NT2/D1 (cell line): ENCODE results near the gene AGAP2.
"Not testable (repeated sequence)": the region's sequence is repeated elsewhere in the genome, so short reads cannot be mapped to it uniquely, and the experiment has no call there.

Experiments
- DNase-seq: peaks from one replicate; pipeline ENCODE4 v3.0.0-alpha.2; 2011; ENCODE audit warnings: low read depth, low spot score
- H3K27me3 ChIP-seq: 2 replicates; pipeline ENCODE4 v1.6.0; 2011; ENCODE audit warnings: mild to moderate bottlenecking; ENCODE audit not compliant: insufficient read length, insufficient read depth
- H3K36me3 ChIP-seq: 2 replicates; pipeline ENCODE4 v1.6.1; 2011; ENCODE audit warnings: mild to moderate bottlenecking, low read length, mixed read lengths; ENCODE audit not compliant: insufficient read depth, insufficient read length
- H3K4me1 ChIP-seq: 2 replicates; pipeline ENCODE4 v1.5.1; 2011; ENCODE audit not compliant: insufficient read depth, insufficient read length
- H3K4me3 ChIP-seq: 2 replicates; pipeline ENCODE4 v1.5.1; 2011; ENCODE audit warnings: low read depth; ENCODE audit not compliant: insufficient read length
- H3K9ac ChIP-seq: 2 replicates; pipeline ENCODE4 v1.6.0; 2011; ENCODE audit warnings: low read depth; ENCODE audit not compliant: insufficient read length
- H3K9me3 ChIP-seq: 2 replicates; pipeline ENCODE4 v1.5.1; 2011; ENCODE audit warnings: mild to moderate bottlenecking, low read length; ENCODE audit not compliant: insufficient read depth
- SUZ12 ChIP-seq: IDR thresholded peaks from 2 replicates; pipeline ENCODE4 v1.6.1; 2011; ENCODE audit not compliant: insufficient read length, insufficient read depth; ENCODE audit errors: extremely low read depth
- YY1 ChIP-seq: IDR thresholded peaks from 2 replicates; pipeline ENCODE4 v1.6.1; 2011; ENCODE audit not compliant: insufficient read length, insufficient read depth
- ZNF274 ChIP-seq: IDR thresholded peaks from 2 replicates; pipeline ENCODE4 v1.6.1; 2011; ENCODE audit warnings: mild to moderate bottlenecking, low read depth, low read length

The AGAP2 gene

GRCh38 chr12:57722716-57723629 is 15.6 kb downstream of the AGAP2 start:
- H3K36me3 ChIP-seq: peaks cover 45% of the 10 kb centered on the region
- H3K27me3 ChIP-seq: peaks cover 27% of the 10 kb centered on the region
- H3K4me3 ChIP-seq: no peak overlapping the region
- peaks cover 12% of the 10 kb centered on the region for H3K4me1 ChIP-seq
- no peak for TF ChIP-seq ZNF274
- TF ChIP-seq SUZ12: no peak
- TF ChIP-seq YY1: no peak
- no peaks in the 10 kb centered on the region for H3K9me3 ChIP-seq
- no peak overlapping the region for H3K9ac ChIP-seq
- DNase-seq: no peak

GRCh38 chr12:57721846-57722608 is 16.5 kb downstream of the AGAP2 start:
- Histone ChIP-seq H3K27me3 (peaks cover 17% of the 10 kb centered on the region), H3K36me3 (peaks cover 48% of the 10 kb centered on the region)
- not testable (repeated sequence) for H3K4me3 ChIP-seq, H3K9ac ChIP-seq, DNase-seq, H3K4me1 ChIP-seq, H3K9me3 ChIP-seq

- no peak for TF ChIP-seq ZNF274
- no peak for TF ChIP-seq YY1
- no peak for TF ChIP-seq SUZ12
- no peaks in the 10 kb centered on the region for H3K9me3 ChIP-seq
- DNase-seq: no peak
- no peak overlapping the region for H3K9ac ChIP-seq
- no peak overlapping the region for H3K4me3 ChIP-seq
- H3K4me1 ChIP-seq: peaks cover 5% of the 10 kb centered on the region
- H3K36me3 ChIP-seq: peaks cover 59% of the 10 kb centered on the region
- H3K27me3 ChIP-seq: peaks cover 7% of the 10 kb centered on the region
Measured at GRCh38 chr12:57720606-57721595, 17.6 kb downstream of the AGAP2 start.

- no peak overlapping the region for H3K9ac ChIP-seq
- H3K27me3 ChIP-seq: peaks cover 6% of the 10 kb centered on the region
- H3K9me3 ChIP-seq: no peaks in the 10 kb centered on the region
- no peak overlapping the region for H3K4me3 ChIP-seq
- TF ChIP-seq YY1 (no peak), ZNF274 (no peak), SUZ12 (no peak)
- H3K4me1 ChIP-seq: no peaks in the 10 kb centered on the region
- peaks cover 63% of the 10 kb centered on the region for H3K36me3 ChIP-seq
- DNase-seq: no peak
Measured at GRCh38 chr12:57719777-57720605, 18.6 kb downstream of the AGAP2 start.

GRCh38 chr12:57718641-57719528 is 19.7 kb downstream of the AGAP2 start:
- H3K36me3 ChIP-seq: peaks cover 63% of the 10 kb centered on the region
- H3K9me3 ChIP-seq: no peaks in the 10 kb centered on the region
- H3K4me1 ChIP-seq: no peaks in the 10 kb centered on the region
- no peak overlapping the region for H3K9ac ChIP-seq
- H3K4me3 ChIP-seq: no peak overlapping the region
- no peaks in the 10 kb centered on the region for H3K27me3 ChIP-seq
- TF ChIP-seq YY1: no peak
- TF ChIP-seq ZNF274: no peak
- no peak for TF ChIP-seq SUZ12
- no peak for DNase-seq
